HL-60/S4 treated with retinoic acid at 250 ng/mL for 4 days and 3 days (cell line): ENCODE measurements around the gene LRRC75A.

ENCODE experiments used
- in situ Hi-C: fragments of 300-500 bp; cut with MboI; formaldehyde crosslinking; loops from 2 replicates; pipeline ENCODE4 v1.7.0; 2022; ENCODE audit warnings: low sequenced_read_pairs

LRRC75A gene

GRCh38 chr17:16438173-16438556 lies 53.8 kb downstream of the LRRC75A start:
- in situ Hi-C loops: no loop called here

GRCh38 chr17:16437083-16437482 lies 54.9 kb downstream of the LRRC75A start:
- in situ Hi-C loops: no loop called here

GRCh38 chr17:16435925-16436886 lies 55.8 kb downstream of the LRRC75A start:
- in situ Hi-C loops: no loop called here

GRCh38 chr17:16434662-16435061 lies 57.3 kb downstream of the LRRC75A start:
- in situ Hi-C loops: no loop called here

- in situ Hi-C loops: no loop called here
These were observed 58.5 kb downstream of the LRRC75A start for GRCh38 chr17:16433514-16433913.

- in situ Hi-C loops: no loop called here
These were observed 60.0 kb downstream of the LRRC75A start for GRCh38 chr17:16432017-16432416.

- in situ Hi-C loops: no loop called here
These were observed 61.3 kb downstream of the LRRC75A start for GRCh38 chr17:16430650-16431049.

- in situ Hi-C loops: no loop called here
These were observed 62.9 kb downstream of the LRRC75A start for GRCh38 chr17:16429083-16429482.

- in situ Hi-C loops: no loop called here
These were observed 63.7 kb downstream of the LRRC75A start for GRCh38 chr17:16428098-16428882.

GRCh38 chr17:16427020-16427419 lies 65.0 kb downstream of the LRRC75A start:
- in situ Hi-C loops: no loop called here

GRCh38 chr17:16425698-16426659 lies 66.0 kb downstream of the LRRC75A start:
- in situ Hi-C loops: no loop called here

- in situ Hi-C loops: no loop called here
These were observed 66.8 kb downstream of the LRRC75A start for GRCh38 chr17:16425202-16425601.

- in situ Hi-C loops: no loop called here
These were observed 68.6 kb downstream of the LRRC75A start for GRCh38 chr17:16423226-16423872.

- in situ Hi-C loops: no loop called here
These were observed 69.6 kb downstream of the LRRC75A start for GRCh38 chr17:16422416-16422815.

- in situ Hi-C loops: no loop called here
These were observed 72.1 kb downstream of the LRRC75A start for GRCh38 chr17:16419929-16420271.

GRCh38 chr17:16419074-16419928 lies 72.7 kb downstream of the LRRC75A start:
- in situ Hi-C loops: no loop called here

- in situ Hi-C loops: no loop called here
These were observed 73.3 kb downstream of the LRRC75A start for GRCh38 chr17:16418685-16419068.

- in situ Hi-C loops: no loop called here
These were observed 73.9 kb downstream of the LRRC75A start for GRCh38 chr17:16417896-16418684.

- in situ Hi-C loops: no loop called here
These were observed 74.6 kb downstream of the LRRC75A start for GRCh38 chr17:16417399-16417798.
